Measurements from ENCODE around the gene LMOD1.
"Not testable (repeated sequence)": the region's sequence is repeated elsewhere in the genome, so short reads cannot be mapped to it uniquely, and the experiment has no call there.

Gene LMOD1

GRCh38 chr1:201904579-201904978, 41.8 kb downstream of the LMOD1 start:
- ATAC-seq = peak; percentile 96
- TF ChIP-seq RARB (CRISPR knock-in tag; IDR thresholded peaks at IDR 0.05) (0 out of 2 replicates have a peak, but pooled peaks have one; percentile 18), OSR1 (CRISPR knock-in tag; IDR thresholded peaks at IDR 0.05) (0 out of 2 replicates have a peak, but pooled peaks have one; percentile 32), PATZ1 (CRISPR knock-in tag; IDR thresholded peaks at IDR 0.05; ENCODE audit: borderline replicate concordance) (no peak)

GRCh38 chr1:201903135-201903534, 43.2 kb downstream of the LMOD1 start:
- TF ChIP-seq ZFP3 (CRISPR knock-in tag; IDR thresholded peaks at IDR 0.05) (no peak), TCF4 (CRISPR knock-in tag; IDR thresholded peaks at IDR 0.05; ENCODE audit: borderline replicate concordance) (no peak), BACH2 (CRISPR knock-in tag; IDR thresholded peaks at IDR 0.05; ENCODE audit: borderline replicate concordance) (no peak), ZFP30 (CRISPR knock-in tag; IDR thresholded peaks at IDR 0.05) (no peak), PPARA (CRISPR knock-in tag; IDR thresholded peaks at IDR 0.05; ENCODE audit: borderline replicate concordance) (no peak), OSR1 (CRISPR knock-in tag; IDR thresholded peaks at IDR 0.05) (no peak), ESRRG (CRISPR knock-in tag; IDR thresholded peaks at IDR 0.05) (no peak), CREB5 (CRISPR knock-in tag; IDR thresholded peaks at IDR 0.05; ENCODE audit: low read depth) (no peak), POU6F1 (CRISPR knock-in tag; IDR thresholded peaks at IDR 0.05; ENCODE audit: borderline replicate concordance, low read depth) (no peak), ZNF565 (CRISPR knock-in tag; conservative IDR thresholded peaks at IDR 0.05; ENCODE audit: low read depth) (no peak), CSDC2 (CRISPR knock-in tag; IDR thresholded peaks at IDR 0.05) (no peak), RARB (CRISPR knock-in tag; IDR thresholded peaks at IDR 0.05) (no peak), SNAI2 (CRISPR knock-in tag; IDR thresholded peaks at IDR 0.05) (no peak), TSHZ2 (CRISPR knock-in tag; IDR thresholded peaks at IDR 0.05) (no peak), CSRNP3 (CRISPR knock-in tag; IDR thresholded peaks at IDR 0.05) (no peak), ARNTL (CRISPR knock-in tag; IDR thresholded peaks at IDR 0.05; ENCODE audit: borderline replicate concordance, low read depth) (no peak)

GRCh38 chr1:201902198-201902597, 44.1 kb downstream of the LMOD1 start:
- ATAC-seq = no peak
- TF ChIP-seq POU6F1 (CRISPR knock-in tag; IDR thresholded peaks at IDR 0.05; ENCODE audit: borderline replicate concordance, low read depth) (no peak), CSDC2 (CRISPR knock-in tag; IDR thresholded peaks at IDR 0.05) (no peak), ZNF8 (CRISPR knock-in tag; IDR thresholded peaks at IDR 0.05) (no peak)

More at GRCh38 chr1:201903135-201903534, 43.2 kb downstream of the LMOD1 start:
- peak; percentile 69 for ATAC-seq

GRCh38 chr1:201901036-201901435, 45.3 kb downstream of the LMOD1 start:
- ATAC-seq = not testable (repeated sequence)
